HepG2 (cell line): ENCODE data around the gene SAMD13. TPM values are rescaled to one million over a fixed set of nuclear protein-coding genes. Genes with fewer than 3 reads are reported as not detected.

Source experiments
- ATAC-seq: fragments of 200-7000 bp; cut with Tn5 transposase; 3 replicates; pipeline ENCODE4 v1.9.1; 2020; ENCODE audit warnings: mild to moderate bottlenecking, moderate library complexity
- BruUV-seq: library from RNA; stranded (reverse); fragments of 400-500 nt; replicated peaks from 2 replicates; lab custom pipeline; 2021; lab: Mats Ljungman, UMichigan
- CTCF ChIA-PET: fragments of 300-600 bp; formaldehyde crosslinking; extraction: SDS; loops from one replicate; lab custom pipeline; 2021; ENCODE audit warnings: low total read pairs, inconsistent platforms, low intra/inter-chr PET ratio; lab: Yijun Ruan, JAX
- POLR2A ChIA-PET: fragments of 350-600 bp; sonication (Branson Sonifier 250); formaldehyde crosslinking; loops from one replicate; lab custom pipeline; 2020; ENCODE audit warnings: antibody characterized with exemption, inconsistent platforms; lab: Yijun Ruan, JAX
- DNase-seq: peaks from one replicate; pipeline ENCODE4 v3.0.0-alpha.2; 2015; ENCODE audit warnings: low spot score
- FAIRE-seq: peaks from 3 replicates; lab custom pipeline; 2011; peaks lifted over from hg19 to GRCh38; lab: Jason Lieb, UNC
- H2AFZ ChIP-seq: one replicate; pipeline ENCODE4 v1.6.1; 2011; ENCODE audit warnings: low read length, inconsistent platforms
- H3K27ac ChIP-seq: fragments of 300-600 bp; 3 replicates; pipeline ENCODE4 v1.8.0; 2011; ENCODE audit warnings: mixed run types, mild to moderate bottlenecking, mixed read lengths, low read length, inconsistent platforms; ENCODE audit not compliant: insufficient read depth; ENCODE audit errors: extremely low read length
- H3K27me3 ChIP-seq, 2 experiments: fragments of 200-600 bp in 1 of 2; 2 replicates in 1 of 2; 3 replicates in 1 of 2; pipeline versions ENCODE4 v1.6.0 to v1.8.0; 2011; ENCODE audit warnings: low read length in 2 of 2, mild to moderate bottlenecking in 2 of 2, moderate library complexity in 2 of 2, inconsistent platforms in 1 of 2; ENCODE audit not compliant: insufficient read depth in 2 of 2, control insufficient read depth in 1 of 2
- H3K36me3 ChIP-seq, 2 experiments: fragments of 200-600 bp in 1 of 2; replicated peaks in 1 of 2; 2 replicates in 1 of 2; 3 replicates in 1 of 2; pipeline versions ENCODE4 v1.5.1 to v1.8.0; 2011; ENCODE audit warnings: low read length in 2 of 2, inconsistent platforms in 1 of 2; ENCODE audit not compliant: insufficient read depth in 2 of 2, control insufficient read depth in 1 of 2
- H3K4me1 ChIP-seq: 2 replicates; pipeline ENCODE4 v1.5.1; 2012; ENCODE audit warnings: low read length, inconsistent platforms; ENCODE audit not compliant: insufficient read depth
- H3K4me2 ChIP-seq: 2 replicates; pipeline ENCODE4 v1.6.0; 2011; ENCODE audit warnings: low read depth, low read length, inconsistent platforms
- H3K4me3 ChIP-seq, 3 experiments: fragments of 200-600 bp in 1 of 3; sonication (generic), shearing (Covaris generic) in 1 of 3; replicated peaks in 1 of 3; 2 replicates each; pipeline ENCODE4 v1.5.1; 2011 to 2016; ENCODE audit warnings: low read length in 3 of 3, inconsistent platforms in 2 of 3, low read depth in 2 of 3, mild to moderate bottlenecking in 2 of 3, control low read depth in 1 of 3, mixed read lengths in 1 of 3; ENCODE audit not compliant: insufficient read depth in 1 of 3
- H3K79me2 ChIP-seq: one replicate; pipeline ENCODE4 v1.6.1; 2011; ENCODE audit warnings: low read length, inconsistent platforms; ENCODE audit not compliant: insufficient read depth
- H3K9ac ChIP-seq: 2 replicates; pipeline ENCODE4 v1.6.0; 2011; ENCODE audit warnings: mild to moderate bottlenecking, low read depth, low read length, inconsistent platforms; ENCODE audit not compliant: insufficient read depth
- H3K9me3 ChIP-seq: 2 replicates; pipeline ENCODE4 v1.5.1; 2012; ENCODE audit warnings: mild to moderate bottlenecking, low read length
- H4K20me1 ChIP-seq: 2 replicates; pipeline ENCODE4 v1.6.0; 2011; ENCODE audit warnings: inconsistent platforms, mild to moderate bottlenecking, low read length, moderate library complexity; ENCODE audit not compliant: insufficient read depth
- ARNT2 ChIP-seq: sonication (generic); formaldehyde crosslinking; IDR thresholded peaks from 2 replicates; pipeline ENCODE4 v1.8.0; 2022; ENCODE audit warnings: mild to moderate bottlenecking, low read depth, missing genetic modification reagents, moderate library complexity
- FOXA1 ChIP-seq, 2 experiments: fragments of 450-650 bp in 1 of 2; sonication (generic) in 1 of 2; formaldehyde crosslinking in 1 of 2; IDR thresholded peaks; 2 replicates each; pipeline versions ENCODE4 v1.4.0 to v1.6.1; 2016 to 2020; ENCODE audit warnings: missing genetic modification reagents in 1 of 2
- HOXA7 ChIP-seq: sonication (generic); formaldehyde crosslinking; IDR thresholded peaks from 2 replicates; pipeline ENCODE4 v1.8.1; 2022; ENCODE audit warnings: mild to moderate bottlenecking, missing genetic modification reagents, moderate library complexity
- PPARG ChIP-seq: conservative IDR thresholded peaks from 2 replicates; pipeline ENCODE4 v1.6.1; 2016; ENCODE audit warnings: missing biosample characterization, missing genetic modification reagents
- RAD21 ChIP-seq: fragments of 450-650 bp; formaldehyde crosslinking; IDR thresholded peaks from 2 replicates; pipeline ENCODE4 v1.5.0; 2020; ENCODE audit warnings: mild to moderate bottlenecking
- RXRB ChIP-seq: IDR thresholded peaks from 2 replicates; pipeline ENCODE4 v1.6.1; 2016; ENCODE audit warnings: borderline replicate concordance, missing genetic modification reagents, missing compliant biosample characterization
- SMYD3 ChIP-seq: sonication (generic); formaldehyde crosslinking; IDR thresholded peaks from 2 replicates; pipeline ENCODE4 v1.8.1; 2023; ENCODE audit warnings: mild to moderate bottlenecking, missing genetic modification reagents
- SOX13 ChIP-seq, 3 experiments: fragments of 450-650 bp in 1 of 3; sonication (generic) in 1 of 3; formaldehyde crosslinking in 1 of 3; IDR thresholded peaks in 2 of 3; conservative IDR thresholded peaks in 1 of 3; 2 replicates each; pipeline versions ENCODE4 v1.5.0 to v1.6.1; 2016 to 2020; ENCODE audit warnings: antibody characterized with exemption in 1 of 3, mild to moderate bottlenecking in 1 of 3, missing compliant biosample characterization in 1 of 3, missing genetic modification reagents in 1 of 3, moderate library complexity in 1 of 3
- TEAD2 ChIP-seq: sonication (generic); formaldehyde crosslinking; IDR thresholded peaks from 2 replicates; pipeline ENCODE4 v1.9.0; 2021; ENCODE audit warnings: missing genetic modification reagents
- ZC3H13 ChIP-seq: sonication (generic); formaldehyde crosslinking; IDR thresholded peaks from 2 replicates; pipeline ENCODE4 v1.8.1; 2023; ENCODE audit warnings: mild to moderate bottlenecking, missing genetic modification reagents, moderate library complexity
- ZNF761 ChIP-seq: sonication (generic); formaldehyde crosslinking; conservative IDR thresholded peaks from 2 replicates; pipeline ENCODE4 v1.4.0; 2020; ENCODE audit warnings: mild to moderate bottlenecking, missing genetic modification reagents
- ZNF773 ChIP-seq: sonication (generic); formaldehyde crosslinking; IDR thresholded peaks from 2 replicates; pipeline ENCODE4 v1.4.0; 2020; ENCODE audit warnings: missing genetic modification reagents, borderline replicate concordance
- WGBS: methylation state at CpG from one replicate; pipeline ENCODE4 v1.1.6; 2017; ENCODE audit warnings: low lambda C conversion rate; 5-methylcytosine and 5-hydroxymethylcytosine counted together
- in situ Hi-C: cut with HindIII; loops from 2 replicates; pipeline ENCODE4 v1.10.0; 2017; ENCODE audit warnings: low pct_unique_long_range_greater_than_20kb; ENCODE audit not compliant: extremely low pct_ligation_motif_present
- intact Hi-C: fragments of 100-400 bp; cut with micrococcal nuclease; formaldehyde crosslinking; loops from one replicate; pipeline ENCODE4 v1.10.0; 2022; ENCODE audit not compliant: unreplicated experiment
- polyA plus RNA-seq, 8 experiments: library from polyadenylated mRNA; depleted of rRNA in 3 of 8; stranded (reverse) in 7 of 8; unstranded in 1 of 8; fragments of >200 nt; fragmentation: Illumina TruSeq in 4 of 8; extraction: Trizol in 4 of 8; gene quantifications; 2 replicates each; pipeline versions ENCODE4 v1.2.1 to v1.2.3, GENCODE V29; 2011 to 2016; ENCODE audit warnings: low read depth in 4 of 8, missing spikeins in 1 of 8, mixed read lengths in 1 of 8; ENCODE audit not compliant: insufficient read depth in 1 of 8
- total RNA-seq, 5 experiments: library from RNA; depleted of rRNA; stranded (reverse); fragments of >200 nt; fragmentation: Illumina TruSeq; extraction: Trizol; gene quantifications; 2 replicates each; pipeline ENCODE4 v1.2.3, GENCODE V29; 2016; ENCODE audit warnings: low read depth in 1 of 5
- TF ChIP-seq, protein P1 (sequence below): IDR thresholded peaks from 2 replicates; pipeline ENCODE4 v1.6.1; 2012; ENCODE audit warnings: low read depth, low read length, improper control_type of control experiment
- TF ChIP-seq, protein P2 (sequence below): sonication (generic); formaldehyde crosslinking; IDR thresholded peaks from 2 replicates; pipeline ENCODE4 v1.5.0; 2020; ENCODE audit warnings: missing genetic modification reagents

Gene SAMD13
- total and polyA plus RNA-seq, 2 of the 13 experiments (the other 11 are each of a cell fraction or from before 2014, with no cell fraction given) = 0.09 to 0.18 TPM

DNA sequence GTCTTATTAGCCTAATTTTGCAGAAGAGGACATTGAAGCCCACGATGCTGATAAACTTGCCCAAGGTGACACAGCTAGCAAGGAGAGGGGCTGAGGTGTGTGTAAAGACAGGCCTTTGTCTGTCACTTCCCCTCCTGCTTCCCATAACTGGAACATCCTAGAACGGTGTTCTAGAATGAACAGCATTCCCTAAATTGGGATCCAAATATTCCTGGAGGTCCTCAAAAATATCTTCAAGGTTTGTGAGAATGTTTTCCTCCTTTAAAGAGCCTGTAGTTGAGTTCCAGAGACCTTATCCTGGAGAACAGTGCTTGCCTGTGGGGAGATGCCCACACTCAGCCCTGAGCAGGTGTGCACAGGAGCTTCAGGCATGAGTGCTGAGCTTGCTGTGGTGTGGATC, 41.5 kb upstream of the SAMD13 start:
- BruUV-seq = no TSS peak
- CTCF ChIA-PET = no interaction called here
- Histone ChIP-seq H3K4me2 (no peak overlapping the region), H3K79me2 (no peaks in the 10 kb centered on the region), H3K4me3 (no peak overlapping the region), H3K9ac (no peak overlapping the region), H3K27me3 (no peaks in the 10 kb centered on the region; a peak in 1 of 5 replicates), H2AFZ (no peak overlapping the region), H4K20me1 (no peaks in the 10 kb centered on the region)
- in situ Hi-C loops = no loop called here
- DNase-seq (no peak), ATAC-seq (no peak), FAIRE-seq (no peak)
- no peak for TF ChIP-seq HOXA7 (CRISPR knock-in tag)
- TF ChIP-seq ARNT2 = no peak
- no peak for TF ChIP-seq TEAD2 (CRISPR knock-in tag)
- TF ChIP-seq ZC3H13 = no peak
- TF ChIP-seq ZNF761 (CRISPR knock-in tag) = no peak
- TF ChIP-seq SMYD3 (CRISPR knock-in tag) = no peak
- TF ChIP-seq, all 625 proteins: peak for 0
- Histone ChIP-seq H3K27ac (no peak overlapping the region), H3K9me3 (no peaks in the 10 kb centered on the region), H3K36me3 (no peaks in the 10 kb centered on the region), H3K4me1 (peaks cover 15% of the 10 kb centered on the region)
- POLR2A ChIA-PET = no interaction called here
- intact Hi-C loops = no loop called here
- WGBS = 38% methylated on average over 2 of the region's 2 CpGs

DNA sequence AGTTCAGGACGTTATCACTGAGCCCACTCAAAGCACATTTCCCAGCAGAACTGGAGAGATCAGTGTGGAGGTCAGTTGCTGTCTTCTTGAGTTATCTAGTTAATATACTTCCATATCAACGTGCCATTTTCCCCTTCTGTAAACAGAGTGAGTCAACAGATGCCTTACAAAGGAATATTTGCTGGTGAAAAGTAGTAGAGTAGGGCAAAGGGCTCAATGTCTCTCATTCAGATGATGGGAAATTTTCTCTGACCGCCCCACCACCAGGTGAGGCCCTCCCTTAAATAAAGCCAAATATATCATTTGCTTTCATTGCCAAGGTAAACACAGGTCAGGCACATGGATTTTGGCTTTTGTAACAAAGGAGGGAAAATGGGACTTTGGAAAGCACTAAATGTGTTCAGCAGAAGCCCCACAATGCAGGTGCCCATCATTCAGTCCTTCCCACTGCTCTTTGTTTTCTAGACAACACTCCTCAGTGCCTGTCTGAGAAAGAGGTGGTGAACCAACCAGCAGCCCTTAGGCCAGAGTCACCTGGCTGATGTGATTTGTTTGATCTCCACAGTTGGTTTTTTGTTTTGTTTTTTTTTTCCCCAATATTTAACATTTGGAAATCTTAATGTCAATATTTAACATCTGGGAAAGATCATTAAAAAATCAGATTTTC, 40.5 kb upstream of the SAMD13 start:
- in situ Hi-C loops = no loop called here
- no peak overlapping the region for H3K4me3 ChIP-seq
- ATAC-seq = peak; percentile 63
- no peak overlapping the region for H3K27ac ChIP-seq
- no peaks in the 10 kb centered on the region for H3K79me2 ChIP-seq
- H3K36me3 ChIP-seq = no peaks in the 10 kb centered on the region
- ChIA-PET POLR2A (no interaction called here), CTCF (no interaction called here)
- H4K20me1 ChIP-seq = no peaks in the 10 kb centered on the region
- 0% methylated on average over 3 of the region's 3 CpGs for WGBS
- TF ChIP-seq SOX13 (IDR thresholded peaks at IDR 0.05) (no peak), SOX13 (CRISPR knock-in tag; conservative IDR thresholded peaks at IDR 0.05 in 1 of 2, IDR thresholded peaks at IDR 0.05 in 1 of 2) (peak in 1 of 2 experiments; percentile 11; a peak in 1 of 4 replicates), ZNF773 (CRISPR knock-in tag) (no peak), FOXA1 (IDR thresholded peaks at IDR 0.05) (no peak), FOXA1 (CRISPR knock-in tag; IDR thresholded peaks at IDR 0.05) (0 out of 2 replicates have a peak, but pooled peaks have one; percentile 12), PPARG (CRISPR knock-in tag) (peak; percentile 81), RAD21 (CRISPR knock-in tag) (no peak), RXRB (CRISPR knock-in tag) (peak; percentile 39; the same call in 1 of the 2 replicates)
- TF ChIP-seq, protein P1, sequence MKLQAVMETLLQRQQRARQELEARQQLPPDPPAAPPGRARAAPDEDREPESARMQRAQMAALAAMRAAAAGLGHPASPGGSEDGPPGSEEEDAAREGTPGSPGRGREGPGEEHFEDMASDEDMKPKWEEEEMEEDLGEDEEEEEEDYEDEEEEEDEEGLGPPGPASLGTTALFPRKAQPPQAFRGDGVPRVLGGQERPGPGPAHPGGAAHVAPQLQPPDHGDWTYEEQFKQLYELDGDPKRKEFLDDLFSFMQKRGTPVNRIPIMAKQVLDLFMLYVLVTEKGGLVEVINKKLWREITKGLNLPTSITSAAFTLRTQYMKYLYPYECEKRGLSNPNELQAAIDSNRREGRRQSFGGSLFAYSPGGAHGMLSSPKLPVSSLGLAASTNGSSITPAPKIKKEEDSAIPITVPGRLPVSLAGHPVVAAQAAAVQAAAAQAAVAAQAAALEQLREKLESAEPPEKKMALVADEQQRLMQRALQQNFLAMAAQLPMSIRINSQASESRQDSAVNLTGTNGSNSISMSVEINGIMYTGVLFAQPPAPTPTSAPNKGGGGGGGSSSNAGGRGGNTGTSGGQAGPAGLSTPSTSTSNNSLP = peak; percentile 63; the same call in 1 of the 2 replicates
- TF ChIP-seq, protein P2, sequence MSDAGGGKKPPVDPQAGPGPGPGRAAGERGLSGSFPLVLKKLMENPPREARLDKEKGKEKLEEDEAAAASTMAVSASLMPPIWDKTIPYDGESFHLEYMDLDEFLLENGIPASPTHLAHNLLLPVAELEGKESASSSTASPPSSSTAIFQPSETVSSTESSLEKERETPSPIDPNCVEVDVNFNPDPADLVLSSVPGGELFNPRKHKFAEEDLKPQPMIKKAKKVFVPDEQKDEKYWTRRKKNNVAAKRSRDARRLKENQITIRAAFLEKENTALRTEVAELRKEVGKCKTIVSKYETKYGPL (CRISPR knock-in tag) = no peak
- H3K9me3 ChIP-seq = no peaks in the 10 kb centered on the region
- no peaks in the 10 kb centered on the region; a peak in 1 of 5 replicates for H3K27me3 ChIP-seq
- peak overlapping the region; percentile 24; the same call in 1 of the 2 replicates for H3K4me2 ChIP-seq
- H3K9ac ChIP-seq = no peak overlapping the region
- intact Hi-C loops = no loop called here
- BruUV-seq = no TSS peak
- no peak for FAIRE-seq
- H3K4me1 ChIP-seq = peaks cover 15% of the 10 kb centered on the region
- no peak overlapping the region for H2AFZ ChIP-seq
- peak; percentile 13 for DNase-seq
